SK-N-SH (cell line): ENCODE results near the gene ISOC1. TPM values are rescaled to one million over a fixed set of nuclear protein-coding genes. Genes with fewer than 3 reads are reported as not detected.

Experiments used
- CTCF ChIA-PET: fragments of 300-600, 350-600 bp; formaldehyde crosslinking; extraction: SDS; loops from one replicate; lab custom pipeline; 2021; lab: Yijun Ruan, JAX
- POLR2A ChIA-PET: fragments of 350-600 bp; sonication (Branson Sonifier 250); formaldehyde crosslinking; extraction: SDS; loops from one replicate; lab custom pipeline; 2020; ENCODE audit warnings: antibody characterized with exemption, inconsistent platforms; lab: Yijun Ruan, JAX
- DNase-seq: peaks from one replicate; pipeline ENCODE4 v3.0.0; 2012
- H2AFZ ChIP-seq: fragments of 200-600 bp; sonication (generic); 2 replicates; pipeline ENCODE4 v1.8.1; 2016; ENCODE audit warnings: antibody characterized with exemption, mild to moderate bottlenecking, low read depth
- H3F3A ChIP-seq: fragments of 200-600 bp; sonication (generic); replicated peaks from 2 replicates; pipeline ENCODE3; 2016; ENCODE audit warnings: antibody characterized with exemption, mild to moderate bottlenecking; ENCODE audit not compliant: insufficient read depth
- H3K27ac ChIP-seq, 2 experiments: fragments of 200-500 bp in 1 of 2; fragments of 200-600 bp in 1 of 2; sonication (Bioruptor generic) in 1 of 2; sonication (generic), shearing (Covaris generic) in 1 of 2; 2 replicates each; pipeline versions ENCODE4 v1.5.1 to v1.6.1; 2014 to 2016; ENCODE audit warnings: low read depth in 2 of 2, inconsistent platforms in 1 of 2, low read length in 1 of 2, mild to moderate bottlenecking in 1 of 2, mixed read lengths in 1 of 2
- H3K27me3 ChIP-seq: fragments of 200-600 bp; sonication (generic), shearing (Covaris generic); 2 replicates; pipeline ENCODE4 v1.6.1; 2016; ENCODE audit warnings: mixed run types; ENCODE audit not compliant: insufficient read depth
- H3K36me3 ChIP-seq, 2 experiments: fragments of 200-500 bp in 1 of 2; fragments of 200-600 bp in 1 of 2; sonication (Bioruptor generic) in 1 of 2; sonication (generic) in 1 of 2; replicated peaks in 1 of 2; 2 replicates each; pipeline versions ENCODE3 to v1.5.1; 2014 to 2016; ENCODE audit warnings: low read length in 1 of 2, mild to moderate bottlenecking in 1 of 2; ENCODE audit not compliant: insufficient read depth in 2 of 2, control insufficient read depth in 1 of 2
- H3K4me1 ChIP-seq, 2 experiments: fragments of 200-500 bp in 1 of 2; fragments of 200-600 bp in 1 of 2; sonication (Bioruptor generic) in 1 of 2; sonication (generic), shearing (Covaris generic) in 1 of 2; 2 replicates each; pipeline versions ENCODE4 v1.5.1 to v1.6.1; 2014 to 2016; ENCODE audit warnings: low read depth in 1 of 2, low read length in 1 of 2, mixed run types in 1 of 2; ENCODE audit not compliant: insufficient read depth in 2 of 2, control insufficient read depth in 1 of 2
- H3K4me2 ChIP-seq: fragments of 200-600 bp; sonication (generic), shearing (Covaris generic); 2 replicates; pipeline ENCODE4 v1.6.1; 2017; ENCODE audit warnings: mixed run types
- H3K4me3 ChIP-seq, 2 experiments: fragments of 200-500 bp in 1 of 2; fragments of 200-600 bp in 1 of 2; sonication (Bioruptor generic) in 1 of 2; sonication (generic), shearing (Covaris generic) in 1 of 2; 2 replicates each; pipeline versions ENCODE4 v1.5.1 to v1.8.1; 2014 to 2016; ENCODE audit warnings: low read depth in 2 of 2, inconsistent platforms in 1 of 2, low read length in 1 of 2, mild to moderate bottlenecking in 1 of 2, mixed read lengths in 1 of 2, moderate library complexity in 1 of 2
- H3K79me2 ChIP-seq: fragments of 200-600 bp; sonication (generic); 2 replicates; pipeline ENCODE4 v1.8.1; 2017; ENCODE audit warnings: mild to moderate bottlenecking; ENCODE audit not compliant: insufficient read depth
- H3K9ac ChIP-seq: fragments of 200-600 bp; sonication (generic); 2 replicates; pipeline ENCODE4 v1.6.1; 2017; ENCODE audit warnings: mixed run types
- H3K9me2 ChIP-seq: fragments of 200-600 bp; sonication (generic); 2 replicates; pipeline ENCODE4 v1.6.1; 2017; ENCODE audit warnings: mixed run types
- H3K9me3 ChIP-seq: fragments of 200-600 bp; sonication (generic); 2 replicates; pipeline ENCODE4 v1.6.1; 2017; ENCODE audit warnings: mixed run types, mild to moderate bottlenecking, moderate library complexity
- H4K20me1 ChIP-seq: fragments of 200-600 bp; sonication (generic); 2 replicates; pipeline ENCODE4 v1.6.1; 2017; ENCODE audit warnings: mild to moderate bottlenecking, mixed run types; ENCODE audit not compliant: insufficient read depth
- ELF1 ChIP-seq: IDR thresholded peaks from 2 replicates; pipeline ENCODE4 v1.4.0; 2012
- EZH2phosphoT487 ChIP-seq: fragments of 200-600 bp; sonication (generic); IDR thresholded peaks from 2 replicates; pipeline ENCODE4 v1.6.1; 2017; ENCODE audit warnings: low read depth, mixed run types, mild to moderate bottlenecking, antibody characterized with exemption, moderate library complexity, borderline replicate concordance
- FOSL2 ChIP-seq: IDR thresholded peaks from 2 replicates; pipeline ENCODE4 v1.4.0; 2012; ENCODE audit warnings: low read depth, mild to moderate bottlenecking, moderate library complexity, borderline replicate concordance
- FOXJ3 ChIP-seq: sonication (generic); formaldehyde crosslinking; IDR thresholded peaks from 2 replicates; pipeline ENCODE4 v1.5.1; 2020; ENCODE audit warnings: mild to moderate bottlenecking, missing genetic modification reagents
- GABPA ChIP-seq: IDR thresholded peaks from 2 replicates; pipeline ENCODE4 v1.4.0; 2012; ENCODE audit warnings: low read depth, mild to moderate bottlenecking
- GATA2 ChIP-seq: sonication (generic); formaldehyde crosslinking; IDR thresholded peaks from 2 replicates; pipeline ENCODE4 v1.5.0; 2020; ENCODE audit warnings: mild to moderate bottlenecking, missing genetic modification reagents
- JUND ChIP-seq: IDR thresholded peaks from 2 replicates; pipeline ENCODE4 v1.4.0; 2012
- NFIC ChIP-seq: IDR thresholded peaks from 2 replicates; pipeline ENCODE4 v1.4.0; 2012; ENCODE audit warnings: borderline replicate concordance
- POLR2AphosphoS5 ChIP-seq: IDR thresholded peaks from 2 replicates; pipeline ENCODE4 v1.6.1; 2012; ENCODE audit warnings: low read depth, low read length
- RAD21 ChIP-seq: IDR thresholded peaks from 2 replicates; pipeline ENCODE4 v1.6.1; 2012; ENCODE audit warnings: mild to moderate bottlenecking, low read length
- RFX5 ChIP-seq: IDR thresholded peaks from 2 replicates; pipeline ENCODE4 v1.6.1; 2012; ENCODE audit warnings: mild to moderate bottlenecking, improper control_type of control experiment, low read length
- SMC3 ChIP-seq: IDR thresholded peaks from 2 replicates; pipeline ENCODE4 v1.6.1; 2012; ENCODE audit warnings: low read depth, low read length, improper control_type of control experiment
- TAF1 ChIP-seq: IDR thresholded peaks from 2 replicates; pipeline ENCODE4 v1.6.1; 2012; ENCODE audit warnings: low read depth, mild to moderate bottlenecking, low read length, moderate library complexity, borderline replicate concordance
- TEAD4 ChIP-seq: IDR thresholded peaks from 2 replicates; pipeline ENCODE4 v1.4.0; 2012; ENCODE audit warnings: mild to moderate bottlenecking, borderline replicate concordance; ENCODE audit not compliant: insufficient read depth
- WGBS: methylation state at CpG from one replicate; pipeline ENCODE4 v1.1.6; 2017; ENCODE audit warnings: low lambda C conversion rate; 5-methylcytosine and 5-hydroxymethylcytosine counted together
- polyA plus RNA-seq, 3 experiments: library from polyadenylated mRNA; depleted of rRNA; stranded (reverse); fragments of >200 nt; gene quantifications; 2 replicates each; pipeline ENCODE4 v1.2.3, GENCODE V29; 2012
- TF ChIP-seq, protein P1 (sequence below): fragments of 150-350 bp; IDR thresholded peaks from 2 replicates; pipeline ENCODE4 v1.6.1; 2016; ENCODE audit warnings: mild to moderate bottlenecking, low read depth, low read length
- TF ChIP-seq, protein P2 (sequence below): IDR thresholded peaks from 2 replicates; pipeline ENCODE4 v1.6.1; 2012; ENCODE audit warnings: mild to moderate bottlenecking, low read depth, low read length, moderate library complexity
- TF ChIP-seq, protein P3 (sequence below): IDR thresholded peaks from 2 replicates; pipeline ENCODE4 v1.4.0; 2012; ENCODE audit warnings: low read depth, borderline replicate concordance
- TF ChIP-seq, protein P4 (sequence below): IDR thresholded peaks from 2 replicates; pipeline ENCODE4 v1.4.0; 2012; ENCODE audit warnings: low read depth, borderline replicate concordance

The ISOC1 gene
- polyA plus RNA-seq, 1 of the 3 experiments (the other 2 are of a cell fraction) = 20.6 TPM

DNA sequence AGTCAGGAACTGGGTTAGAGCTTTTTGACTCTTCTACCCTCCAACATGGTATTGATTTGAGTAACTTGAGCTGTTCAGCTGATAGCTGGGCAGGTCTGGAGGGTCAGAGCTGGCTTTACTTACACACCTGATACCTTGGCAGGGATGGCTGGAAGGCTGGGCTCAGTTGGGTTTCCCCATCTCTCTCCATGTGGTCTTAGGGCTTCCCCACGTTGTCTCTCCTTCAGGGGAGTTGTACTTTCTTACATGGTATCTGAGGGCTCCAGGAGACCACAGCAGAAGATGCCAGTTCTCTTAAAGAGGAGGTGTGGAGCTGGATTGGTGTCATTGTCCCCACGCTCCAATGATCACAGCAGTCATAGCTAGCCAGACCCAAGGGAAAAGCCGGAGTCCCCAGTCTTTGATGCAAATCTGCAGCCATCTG lies 25.6 kb downstream of the ISOC1 start:
- TF ChIP-seq, protein P1, sequence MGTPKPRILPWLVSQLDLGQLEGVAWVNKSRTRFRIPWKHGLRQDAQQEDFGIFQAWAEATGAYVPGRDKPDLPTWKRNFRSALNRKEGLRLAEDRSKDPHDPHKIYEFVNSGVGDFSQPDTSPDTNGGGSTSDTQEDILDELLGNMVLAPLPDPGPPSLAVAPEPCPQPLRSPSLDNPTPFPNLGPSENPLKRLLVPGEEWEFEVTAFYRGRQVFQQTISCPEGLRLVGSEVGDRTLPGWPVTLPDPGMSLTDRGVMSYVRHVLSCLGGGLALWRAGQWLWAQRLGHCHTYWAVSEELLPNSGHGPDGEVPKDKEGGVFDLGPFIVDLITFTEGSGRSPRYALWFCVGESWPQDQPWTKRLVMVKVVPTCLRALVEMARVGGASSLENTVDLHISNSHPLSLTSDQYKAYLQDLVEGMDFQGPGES = no peak
- TF ChIP-seq, protein P2, sequence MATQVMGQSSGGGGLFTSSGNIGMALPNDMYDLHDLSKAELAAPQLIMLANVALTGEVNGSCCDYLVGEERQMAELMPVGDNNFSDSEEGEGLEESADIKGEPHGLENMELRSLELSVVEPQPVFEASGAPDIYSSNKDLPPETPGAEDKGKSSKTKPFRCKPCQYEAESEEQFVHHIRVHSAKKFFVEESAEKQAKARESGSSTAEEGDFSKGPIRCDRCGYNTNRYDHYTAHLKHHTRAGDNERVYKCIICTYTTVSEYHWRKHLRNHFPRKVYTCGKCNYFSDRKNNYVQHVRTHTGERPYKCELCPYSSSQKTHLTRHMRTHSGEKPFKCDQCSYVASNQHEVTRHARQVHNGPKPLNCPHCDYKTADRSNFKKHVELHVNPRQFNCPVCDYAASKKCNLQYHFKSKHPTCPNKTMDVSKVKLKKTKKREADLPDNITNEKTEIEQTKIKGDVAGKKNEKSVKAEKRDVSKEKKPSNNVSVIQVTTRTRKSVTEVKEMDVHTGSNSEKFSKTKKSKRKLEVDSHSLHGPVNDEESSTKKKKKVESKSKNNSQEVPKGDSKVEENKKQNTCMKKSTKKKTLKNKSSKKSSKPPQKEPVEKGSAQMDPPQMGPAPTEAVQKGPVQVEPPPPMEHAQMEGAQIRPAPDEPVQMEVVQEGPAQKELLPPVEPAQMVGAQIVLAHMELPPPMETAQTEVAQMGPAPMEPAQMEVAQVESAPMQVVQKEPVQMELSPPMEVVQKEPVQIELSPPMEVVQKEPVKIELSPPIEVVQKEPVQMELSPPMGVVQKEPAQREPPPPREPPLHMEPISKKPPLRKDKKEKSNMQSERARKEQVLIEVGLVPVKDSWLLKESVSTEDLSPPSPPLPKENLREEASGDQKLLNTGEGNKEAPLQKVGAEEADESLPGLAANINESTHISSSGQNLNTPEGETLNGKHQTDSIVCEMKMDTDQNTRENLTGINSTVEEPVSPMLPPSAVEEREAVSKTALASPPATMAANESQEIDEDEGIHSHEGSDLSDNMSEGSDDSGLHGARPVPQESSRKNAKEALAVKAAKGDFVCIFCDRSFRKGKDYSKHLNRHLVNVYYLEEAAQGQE = no peak
- no peak for TF ChIP-seq RAD21
- no peak for TF ChIP-seq TAF1
- no peak for TF ChIP-seq GABPA
- TF ChIP-seq GATA2 (CRISPR knock-in tag) = no peak
- TF ChIP-seq TEAD4 = no peak
- TF ChIP-seq NFIC = no peak
- TF ChIP-seq, protein P3, sequence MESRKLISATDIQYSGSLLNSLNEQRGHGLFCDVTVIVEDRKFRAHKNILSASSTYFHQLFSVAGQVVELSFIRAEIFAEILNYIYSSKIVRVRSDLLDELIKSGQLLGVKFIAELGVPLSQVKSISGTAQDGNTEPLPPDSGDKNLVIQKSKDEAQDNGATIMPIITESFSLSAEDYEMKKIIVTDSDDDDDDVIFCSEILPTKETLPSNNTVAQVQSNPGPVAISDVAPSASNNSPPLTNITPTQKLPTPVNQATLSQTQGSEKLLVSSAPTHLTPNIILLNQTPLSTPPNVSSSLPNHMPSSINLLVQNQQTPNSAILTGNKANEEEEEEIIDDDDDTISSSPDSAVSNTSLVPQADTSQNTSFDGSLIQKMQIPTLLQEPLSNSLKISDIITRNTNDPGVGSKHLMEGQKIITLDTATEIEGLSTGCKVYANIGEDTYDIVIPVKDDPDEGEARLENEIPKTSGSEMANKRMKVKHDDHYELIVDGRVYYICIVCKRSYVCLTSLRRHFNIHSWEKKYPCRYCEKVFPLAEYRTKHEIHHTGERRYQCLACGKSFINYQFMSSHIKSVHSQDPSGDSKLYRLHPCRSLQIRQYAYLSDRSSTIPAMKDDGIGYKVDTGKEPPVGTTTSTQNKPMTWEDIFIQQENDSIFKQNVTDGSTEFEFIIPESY = no peak
- TF ChIP-seq JUND = no peak
- Histone ChIP-seq H3K4me2 (no peak overlapping the region), H3K4me1 (peaks cover 0 to 10% of the 10 kb centered on the region in 2 experiments; a peak in 2 of 4 replicates), H3K4me3 (no peak overlapping the region), H2AFZ (no peak overlapping the region), H3K79me2 (no peaks in the 10 kb centered on the region), H3K9ac (no peak overlapping the region), H4K20me1 (no peaks in the 10 kb centered on the region), H3K27me3 (no peaks in the 10 kb centered on the region), H3F3A (no peaks in the 10 kb centered on the region), H3K9me2 (no peaks in the 10 kb centered on the region), H3K9me3 (no peaks in the 10 kb centered on the region), H3K36me3 (peaks cover 0 to 4% of the 10 kb centered on the region in 2 experiments), H3K27ac (no peak overlapping the region)
- ChIA-PET CTCF (interaction anchor here (0.9 kb wide), 1 partner anchor 195 kb away, joined by 3 read pairs; no protein-coding TSS in a partner anchor), POLR2A (no interaction called here)
- DNase-seq = no peak
- WGBS = 57% methylated on average over 2 of the region's 3 CpGs

DNA sequence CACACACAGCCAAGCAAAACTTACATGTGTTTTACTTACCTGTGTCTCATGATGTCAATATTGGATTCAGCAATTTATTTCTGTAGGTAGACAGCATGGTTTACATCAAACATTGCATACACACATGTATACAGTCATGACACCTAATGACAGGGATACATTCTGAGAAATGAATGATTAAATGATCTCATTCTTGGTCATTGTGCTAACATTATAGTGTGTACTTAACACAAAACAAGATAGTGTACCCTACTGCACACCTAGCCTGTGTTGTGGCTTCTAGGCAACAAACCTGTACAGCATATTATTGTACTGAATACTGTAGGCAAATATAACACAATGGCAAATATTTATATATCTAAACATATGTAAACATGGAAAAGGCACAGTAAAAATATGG lies 28.0 kb downstream of the ISOC1 start:
- TF ChIP-seq, protein P1 = no peak
- TF ChIP-seq RFX5 (no peak), EZH2phosphoT487 (no peak), GATA2 (CRISPR knock-in tag) (no peak), POLR2AphosphoS5 (no peak), ELF1 (no peak), FOXJ3 (no peak), TEAD4 (no peak), JUND (no peak), FOSL2 (no peak), GABPA (no peak), SMC3 (no peak)
- TF ChIP-seq, protein P4, sequence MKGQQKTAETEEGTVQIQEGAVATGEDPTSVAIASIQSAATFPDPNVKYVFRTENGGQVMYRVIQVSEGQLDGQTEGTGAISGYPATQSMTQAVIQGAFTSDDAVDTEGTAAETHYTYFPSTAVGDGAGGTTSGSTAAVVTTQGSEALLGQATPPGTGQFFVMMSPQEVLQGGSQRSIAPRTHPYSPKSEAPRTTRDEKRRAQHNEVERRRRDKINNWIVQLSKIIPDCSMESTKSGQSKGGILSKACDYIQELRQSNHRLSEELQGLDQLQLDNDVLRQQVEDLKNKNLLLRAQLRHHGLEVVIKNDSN = no peak
- TF ChIP-seq, all 33 proteins: peak for 0

More for the DNA sequence above, 28.0 kb downstream of the ISOC1 start:
- Histone ChIP-seq H3F3A (no peaks in the 10 kb centered on the region), H4K20me1 (no peaks in the 10 kb centered on the region), H3K27ac (no peak overlapping the region), H3K4me2 (no peak overlapping the region), H3K9ac (no peak overlapping the region), H3K36me3 (no peaks in the 10 kb centered on the region), H3K27me3 (no peaks in the 10 kb centered on the region), H3K79me2 (no peaks in the 10 kb centered on the region), H2AFZ (no peak overlapping the region), H3K9me3 (no peaks in the 10 kb centered on the region), H3K9me2 (no peaks in the 10 kb centered on the region), H3K4me3 (no peak overlapping the region), H3K4me1 (peaks cover 0 to 15% of the 10 kb centered on the region in 2 experiments; a peak in 2 of 4 replicates)
- ChIA-PET POLR2A (no interaction called here), CTCF (no interaction called here)
- DNase-seq = no peak
